Measurements from ENCODE around the gene HPCA.
A peak's percentile ranks its signal among the peaks of the same experiment; 100 is the strongest.

The HPCA gene

DNA sequence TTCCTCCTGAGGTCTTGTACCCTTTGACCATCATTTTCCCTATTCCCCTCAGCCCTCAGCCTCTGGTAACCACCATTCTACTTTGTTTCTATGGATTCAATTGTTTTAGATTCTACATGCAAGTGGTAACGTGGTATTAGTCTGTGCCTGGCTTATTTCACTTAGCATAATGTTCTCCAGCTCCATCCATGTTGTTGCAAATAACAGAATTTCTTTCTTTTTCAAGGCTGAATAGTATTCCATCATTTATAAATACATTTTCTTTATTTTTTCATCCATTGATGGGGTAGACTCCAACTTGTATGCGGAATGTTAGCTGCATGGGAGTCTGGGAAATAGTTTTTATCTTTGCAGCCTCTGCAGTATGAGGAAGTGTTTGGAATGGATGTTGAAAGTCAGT lies 41.1 kb downstream of the HPCA start:
- Mint-ChIP-seq H3K36me3 (ENCODE audit: low read depth) (no peaks in the 10 kb centered on the region), H3K9me3 (no peaks in the 10 kb centered on the region), H3K27me3 (ENCODE audit: low read depth) (peaks cover 37% of the 10 kb centered on the region), H3K4me3 (no peak overlapping the region), H3K4me1 (peaks cover 28% of the 10 kb centered on the region), H3K27ac (no peak overlapping the region)
- TF ChIP-seq, protein P1, sequence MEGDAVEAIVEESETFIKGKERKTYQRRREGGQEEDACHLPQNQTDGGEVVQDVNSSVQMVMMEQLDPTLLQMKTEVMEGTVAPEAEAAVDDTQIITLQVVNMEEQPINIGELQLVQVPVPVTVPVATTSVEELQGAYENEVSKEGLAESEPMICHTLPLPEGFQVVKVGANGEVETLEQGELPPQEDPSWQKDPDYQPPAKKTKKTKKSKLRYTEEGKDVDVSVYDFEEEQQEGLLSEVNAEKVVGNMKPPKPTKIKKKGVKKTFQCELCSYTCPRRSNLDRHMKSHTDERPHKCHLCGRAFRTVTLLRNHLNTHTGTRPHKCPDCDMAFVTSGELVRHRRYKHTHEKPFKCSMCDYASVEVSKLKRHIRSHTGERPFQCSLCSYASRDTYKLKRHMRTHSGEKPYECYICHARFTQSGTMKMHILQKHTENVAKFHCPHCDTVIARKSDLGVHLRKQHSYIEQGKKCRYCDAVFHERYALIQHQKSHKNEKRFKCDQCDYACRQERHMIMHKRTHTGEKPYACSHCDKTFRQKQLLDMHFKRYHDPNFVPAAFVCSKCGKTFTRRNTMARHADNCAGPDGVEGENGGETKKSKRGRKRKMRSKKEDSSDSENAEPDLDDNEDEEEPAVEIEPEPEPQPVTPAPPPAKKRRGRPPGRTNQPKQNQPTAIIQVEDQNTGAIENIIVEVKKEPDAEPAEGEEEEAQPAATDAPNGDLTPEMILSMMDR (IDR thresholded peaks at IDR 0.05; ENCODE audit: unreplicated experiment in 3 of 3) = no peak

DNA sequence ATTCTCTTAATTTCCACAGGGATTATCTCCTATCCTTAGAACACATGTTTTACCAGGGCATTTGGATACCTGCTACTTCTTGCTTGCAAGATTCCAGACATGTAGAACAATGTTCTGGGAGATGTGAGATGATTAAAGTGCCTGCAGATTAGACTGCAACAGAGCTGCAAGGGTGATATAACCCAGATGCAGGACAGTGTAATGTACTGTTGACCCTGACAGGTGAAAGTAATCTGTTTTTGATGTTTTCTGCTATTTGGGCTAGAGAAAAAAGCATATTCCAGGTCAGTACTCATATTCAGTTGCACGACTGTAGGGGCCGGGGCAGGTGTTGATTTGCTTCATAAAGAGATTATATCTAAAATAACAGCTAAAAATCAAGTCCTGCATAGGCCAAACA lies 42.0 kb downstream of the HPCA start:
- TF ChIP-seq, protein P1 (IDR thresholded peaks at IDR 0.05; ENCODE audit: unreplicated experiment in 3 of 3) = no peak

DNA sequence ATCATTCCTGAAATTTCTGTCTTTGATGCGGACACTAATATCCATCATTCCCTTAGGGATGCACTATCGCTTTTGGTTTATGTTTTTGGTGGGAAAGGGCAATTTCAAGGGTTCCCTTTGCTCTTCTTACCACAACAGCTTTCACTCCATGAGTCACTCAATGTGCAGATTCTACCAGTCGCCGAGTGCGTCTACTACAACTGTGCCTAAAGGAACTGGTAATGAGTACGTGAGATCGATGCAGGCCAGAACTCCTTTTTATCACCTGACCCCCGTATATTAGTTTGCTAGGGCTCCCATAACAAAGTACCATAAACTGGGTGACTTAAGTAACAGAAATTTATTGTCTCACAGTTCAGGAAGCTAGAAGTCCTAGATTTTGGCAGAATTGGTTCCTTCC lies 42.4 kb downstream of the HPCA start:
- no peak overlapping the region for H3K27ac Mint-ChIP-seq
- H3K9me3 Mint-ChIP-seq = no peaks in the 10 kb centered on the region
- H3K4me3 Mint-ChIP-seq = no peak overlapping the region
- H3K27me3 Mint-ChIP-seq (ENCODE audit: low read depth) = peaks cover 25% of the 10 kb centered on the region
- no peaks in the 10 kb centered on the region for H3K36me3 Mint-ChIP-seq (ENCODE audit: low read depth)
- TF ChIP-seq, protein P1 (IDR thresholded peaks at IDR 0.05; ENCODE audit: unreplicated experiment in 3 of 3) = no peak
- peaks cover 29% of the 10 kb centered on the region for H3K4me1 Mint-ChIP-seq

More for the DNA sequence above, 42.0 kb downstream of the HPCA start:
- Mint-ChIP-seq H3K36me3 (ENCODE audit: low read depth) (no peaks in the 10 kb centered on the region), H3K4me3 (no peak overlapping the region), H3K27ac (no peak overlapping the region), H3K4me1 (peaks cover 28% of the 10 kb centered on the region), H3K9me3 (no peaks in the 10 kb centered on the region), H3K27me3 (ENCODE audit: low read depth) (peaks cover 29% of the 10 kb centered on the region)

DNA sequence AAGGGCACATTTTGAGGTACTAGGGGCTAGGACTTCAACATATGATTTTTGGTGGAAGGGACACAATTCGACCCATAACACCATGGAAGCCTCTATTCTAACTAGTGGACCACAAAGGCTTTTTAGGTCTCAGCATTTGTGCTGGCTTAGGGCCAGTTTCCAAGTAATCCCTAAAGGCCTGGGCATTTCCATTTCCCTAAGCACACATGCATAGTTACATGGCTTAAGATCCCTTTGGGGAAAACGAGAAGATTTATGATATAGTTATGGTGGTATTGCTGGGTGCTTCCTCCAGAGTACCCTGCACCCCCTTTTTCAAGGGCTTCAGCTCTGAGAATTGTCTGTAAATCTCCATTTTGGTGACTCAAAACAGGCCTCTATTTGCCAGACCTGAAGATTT lies 43.1 kb downstream of the HPCA start:
- Mint-ChIP-seq H3K27ac (no peak overlapping the region), H3K4me1 (peaks cover 28% of the 10 kb centered on the region), H3K4me3 (no peak overlapping the region), H3K27me3 (ENCODE audit: low read depth) (peaks cover 19% of the 10 kb centered on the region), H3K9me3 (no peaks in the 10 kb centered on the region), H3K36me3 (ENCODE audit: low read depth) (no peaks in the 10 kb centered on the region)
- TF ChIP-seq, protein P1 (IDR thresholded peaks at IDR 0.05; ENCODE audit: unreplicated experiment in 3 of 3) = no peak

DNA sequence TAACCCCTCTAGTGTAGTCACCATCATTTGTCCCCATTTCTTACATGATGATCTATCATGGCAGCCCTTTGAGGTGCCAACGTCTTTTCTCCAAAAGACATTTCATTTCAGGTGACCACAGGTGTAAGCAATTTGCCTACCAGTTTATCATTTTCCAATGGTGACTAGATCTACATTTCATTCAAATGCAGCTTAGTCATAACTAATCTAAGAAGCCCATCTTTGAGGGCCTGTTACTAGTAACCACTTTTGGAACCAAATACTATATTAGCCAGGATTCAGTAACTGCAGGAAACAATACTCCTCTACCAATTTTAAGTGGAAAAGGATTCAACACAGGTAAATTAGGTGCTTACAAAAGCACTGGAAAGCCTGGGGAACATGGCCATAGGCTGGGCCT lies 45.5 kb downstream of the HPCA start:
- Mint-ChIP-seq H3K36me3 (ENCODE audit: low read depth) (peaks cover 11% of the 10 kb centered on the region), H3K4me3 (no peak overlapping the region), H3K27ac (no peak overlapping the region), H3K4me1 (peaks cover 8% of the 10 kb centered on the region), H3K9me3 (no peaks in the 10 kb centered on the region), H3K27me3 (ENCODE audit: low read depth) (no peaks in the 10 kb centered on the region)
- TF ChIP-seq, protein P1 (IDR thresholded peaks at IDR 0.05; ENCODE audit: unreplicated experiment in 3 of 3) = no peak

DNA sequence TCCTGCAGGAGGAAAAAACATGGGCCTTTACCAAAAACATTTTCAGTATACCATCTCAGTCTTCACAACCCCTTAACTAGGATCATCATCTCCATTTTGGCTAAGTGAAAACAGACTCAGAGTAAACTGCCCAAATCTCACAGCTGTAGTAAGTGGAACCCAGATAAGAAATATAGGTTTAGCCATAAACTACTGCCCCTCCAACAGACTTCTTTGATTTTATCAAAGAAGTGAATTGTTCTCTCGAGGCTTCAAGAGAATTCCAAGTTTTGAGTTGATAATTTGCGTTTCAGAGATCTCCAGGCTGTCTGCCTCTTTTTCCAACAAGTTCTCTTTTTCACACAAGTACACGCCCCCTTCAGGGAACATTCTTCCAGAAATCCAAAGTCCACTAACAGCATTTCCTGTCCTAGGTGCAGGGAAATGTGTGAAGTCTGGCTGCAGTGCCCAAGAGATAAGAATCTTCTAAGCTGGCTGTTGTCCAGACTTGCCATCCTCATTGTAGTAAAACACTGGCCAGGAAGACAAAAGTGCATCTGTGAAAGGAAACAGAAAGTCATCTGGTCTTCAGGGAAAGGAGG lies 47.5 kb downstream of the HPCA start:
- H3K27me3 Mint-ChIP-seq (ENCODE audit: low read depth) = no peaks in the 10 kb centered on the region
- TF ChIP-seq, protein P1 (IDR thresholded peaks at IDR 0.05; ENCODE audit: unreplicated experiment in 3 of 3) = peak in 1 of 3 experiments; percentile 22
- H3K27ac Mint-ChIP-seq = peak overlapping the region; percentile 69 to 94 (median 88)
- H3K36me3 Mint-ChIP-seq (ENCODE audit: low read depth) = peaks cover 31% of the 10 kb centered on the region
- peaks cover 8% of the 10 kb centered on the region for H3K4me1 Mint-ChIP-seq
- H3K4me3 Mint-ChIP-seq = no peak overlapping the region
- no peaks in the 10 kb centered on the region for H3K9me3 Mint-ChIP-seq

Data from nephron (organoid).